Measurements from ENCODE around the gene TRAPPC5.

GRCh38 chr19:7716762-7717161, 36.1 kb downstream of the TRAPPC5 start:
- TF ChIP-seq POLR2A (IDR thresholded peaks at IDR 0.05), result no peak
- no peak for TF ChIP-seq CTCF (IDR thresholded peaks at IDR 0.05)
- TF ChIP-seq EP300 (IDR thresholded peaks at IDR 0.05; ENCODE audit: low read depth), result no peak

Data from transverse colon (tissue), 3 donors.